PC-3 (cell line): ENCODE measurements around the gene DDX10. TPM values are rescaled to one million over a fixed set of nuclear protein-coding genes. Genes with fewer than 3 reads are reported as not detected.

Source experiments
- ATAC-seq: fragments of 200-7000 bp; cut with Tn5 transposase; 2 replicates; pipeline ENCODE4 v1.9.1; 2020; ENCODE audit warnings: mild to moderate bottlenecking, moderate library complexity
- BruUV-seq: library from RNA; stranded (reverse); fragments of 400-500 nt; replicated peaks from 2 replicates; lab custom pipeline; 2021; lab: Mats Ljungman, UMichigan
- CTCF ChIA-PET: fragments of 300-600 bp; sonication (Branson Sonifier 250); formaldehyde crosslinking; loops from one replicate; lab custom pipeline; 2022; ENCODE audit warnings: antibody characterized with exemption; lab: Charles Lee
- POLR2A ChIA-PET: fragments of 300-600 bp; sonication (Branson Sonifier 250); formaldehyde crosslinking; loops from one replicate; lab custom pipeline; 2022; ENCODE audit warnings: antibody characterized with exemption; ENCODE audit not compliant: unreplicated experiment; lab: Charles Lee
- DNase-seq: peaks from one replicate; pipeline ENCODE4 v3.0.0-alpha.2; 2015
- H2AFZ ChIP-seq: fragments of 300-600 bp; sonication (generic); 2 replicates; pipeline ENCODE4 v1.6.0; 2016; ENCODE audit warnings: antibody characterized with exemption, low read length
- H3F3A ChIP-seq: fragments of 300-600 bp; sonication (generic); one replicate; pipeline ENCODE4 v1.6.0; 2017; ENCODE audit warnings: antibody characterized with exemption, low read length, control low read depth, mild to moderate bottlenecking; ENCODE audit not compliant: unreplicated experiment
- H3K27ac ChIP-seq: fragments of 300-600 bp; sonication (generic); 2 replicates; pipeline ENCODE4 v1.5.1; 2016; ENCODE audit warnings: mild to moderate bottlenecking, low read length
- H3K27me3 ChIP-seq: fragments of 300-600 bp; sonication (generic); 2 replicates; pipeline ENCODE4 v1.6.1; 2016; ENCODE audit warnings: low read length, mixed read lengths
- H3K36me3 ChIP-seq: fragments of 300-600 bp; sonication (generic); 2 replicates; pipeline ENCODE4 v1.6.1; 2016; ENCODE audit warnings: low read depth, mixed run types, low read length, mixed read lengths
- H3K4me1 ChIP-seq: fragments of 300-600 bp; sonication (generic); 2 replicates; pipeline ENCODE4 v1.5.1; 2016; ENCODE audit warnings: low read length; ENCODE audit not compliant: insufficient read depth
- H3K4me2 ChIP-seq: fragments of 300-600 bp; sonication (generic); 2 replicates; pipeline ENCODE4 v1.6.0; 2016; ENCODE audit warnings: low read length
- H3K4me3 ChIP-seq: fragments of 300-600 bp; sonication (generic); 2 replicates; pipeline ENCODE4 v1.5.1; 2016; ENCODE audit warnings: mild to moderate bottlenecking, low read length, mixed read lengths
- H3K79me2 ChIP-seq: fragments of 300-600 bp; sonication (generic); 2 replicates; pipeline ENCODE4 v1.6.1; 2017; ENCODE audit warnings: low read length, mixed read lengths
- H3K9ac ChIP-seq: fragments of 300-600 bp; sonication (generic); 2 replicates; pipeline ENCODE4 v1.6.0; 2016; ENCODE audit warnings: mild to moderate bottlenecking, low read length
- H3K9me2 ChIP-seq: fragments of 300-600 bp; sonication (generic); replicated peaks from 2 replicates; pipeline ENCODE4 v1.6.1; 2016; ENCODE audit warnings: mixed run types, low read length, mixed read lengths
- H3K9me3 ChIP-seq: fragments of 300-600 bp; sonication (generic); 2 replicates; pipeline ENCODE4 v1.6.1; 2016; ENCODE audit warnings: low read length, mixed read lengths
- H4K20me1 ChIP-seq: fragments of 300-600 bp; sonication (generic); 2 replicates; pipeline ENCODE4 v1.6.1; 2016; ENCODE audit warnings: low read length, mixed read lengths
- EZH2 ChIP-seq: fragments of 300-600 bp; sonication (generic); IDR thresholded peaks from one replicate; pipeline ENCODE4 v1.6.1; 2017; ENCODE audit warnings: antibody characterized with exemption, mild to moderate bottlenecking, low read length; ENCODE audit not compliant: unreplicated experiment
- EZH2phosphoT487 ChIP-seq: fragments of 300-600 bp; sonication (generic); IDR thresholded peaks from 2 replicates; pipeline ENCODE4 v1.6.1; 2018; ENCODE audit warnings: mild to moderate bottlenecking, antibody characterized with exemption, low read length, borderline replicate concordance
- intact Hi-C: fragments of 100-400 bp; cut with micrococcal nuclease; formaldehyde crosslinking; loops from 2 replicates; pipeline ENCODE4 v1.9.0; 2023
- total RNA-seq: library from RNA; depleted of rRNA; stranded (reverse); fragments of >200 nt; gene quantifications from 2 replicates; pipeline ENCODE4 v1.2.3, GENCODE V29; 2014
- TF ChIP-seq, protein P1 (sequence below): fragments of 300-600 bp; sonication (generic); conservative IDR thresholded peaks from 2 replicates; pipeline ENCODE4 v1.5.1; 2017; ENCODE audit warnings: antibody characterized with exemption, low read depth, mild to moderate bottlenecking, low read length

The DDX10 gene
- total RNA-seq, 1 experiment from 2014 or later = 55.2 TPM

DNA sequence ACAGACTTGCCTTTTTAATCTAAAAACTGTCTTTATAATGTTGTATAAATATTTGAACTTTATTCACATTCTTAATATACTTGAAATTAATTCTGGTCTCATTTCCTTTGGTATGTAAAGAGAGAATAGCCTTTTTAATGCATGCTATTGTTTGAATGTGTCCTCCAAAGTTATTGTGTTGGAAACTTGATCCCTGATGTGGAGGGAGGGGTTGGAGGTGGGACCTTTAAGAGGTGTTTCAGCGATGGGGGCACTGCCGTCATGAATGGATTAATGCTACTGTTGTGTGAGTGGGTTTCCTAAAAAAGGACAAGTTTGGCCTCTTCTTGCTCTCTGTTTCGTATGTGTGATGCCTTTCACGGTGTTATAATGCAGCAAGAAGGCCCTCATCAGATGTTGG, 131.7 kb downstream of the DDX10 start:
- no peaks in the 10 kb centered on the region for H3K36me3 ChIP-seq
- H3K79me2 ChIP-seq = peaks cover 20% of the 10 kb centered on the region
- POLR2A ChIA-PET = no interaction called here
- 0 out of 2 replicates have a peak, but pooled peaks cover 6% of the 10 kb centered on the region for H4K20me1 ChIP-seq
- no TSS peak for BruUV-seq
- H3K9me3 ChIP-seq = no peaks in the 10 kb centered on the region
- H3K4me1 ChIP-seq = no peaks in the 10 kb centered on the region
- H3F3A ChIP-seq = no peaks in the 10 kb centered on the region
- intact Hi-C loops = no loop called here
- H2AFZ ChIP-seq = no peak overlapping the region
- CTCF ChIA-PET = no interaction called here
- H3K9me2 ChIP-seq = no peaks in the 10 kb centered on the region
- no peak overlapping the region for H3K4me3 ChIP-seq
- no peak for DNase-seq
- no peak overlapping the region for H3K27ac ChIP-seq
- H3K27me3 ChIP-seq = no peaks in the 10 kb centered on the region
- ATAC-seq = no peak
- no peak for TF ChIP-seq EZH2
- no peak for TF ChIP-seq EZH2phosphoT487
- TF ChIP-seq, protein P1, sequence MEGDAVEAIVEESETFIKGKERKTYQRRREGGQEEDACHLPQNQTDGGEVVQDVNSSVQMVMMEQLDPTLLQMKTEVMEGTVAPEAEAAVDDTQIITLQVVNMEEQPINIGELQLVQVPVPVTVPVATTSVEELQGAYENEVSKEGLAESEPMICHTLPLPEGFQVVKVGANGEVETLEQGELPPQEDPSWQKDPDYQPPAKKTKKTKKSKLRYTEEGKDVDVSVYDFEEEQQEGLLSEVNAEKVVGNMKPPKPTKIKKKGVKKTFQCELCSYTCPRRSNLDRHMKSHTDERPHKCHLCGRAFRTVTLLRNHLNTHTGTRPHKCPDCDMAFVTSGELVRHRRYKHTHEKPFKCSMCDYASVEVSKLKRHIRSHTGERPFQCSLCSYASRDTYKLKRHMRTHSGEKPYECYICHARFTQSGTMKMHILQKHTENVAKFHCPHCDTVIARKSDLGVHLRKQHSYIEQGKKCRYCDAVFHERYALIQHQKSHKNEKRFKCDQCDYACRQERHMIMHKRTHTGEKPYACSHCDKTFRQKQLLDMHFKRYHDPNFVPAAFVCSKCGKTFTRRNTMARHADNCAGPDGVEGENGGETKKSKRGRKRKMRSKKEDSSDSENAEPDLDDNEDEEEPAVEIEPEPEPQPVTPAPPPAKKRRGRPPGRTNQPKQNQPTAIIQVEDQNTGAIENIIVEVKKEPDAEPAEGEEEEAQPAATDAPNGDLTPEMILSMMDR = no peak
- H3K9ac ChIP-seq = no peak overlapping the region
- no peak overlapping the region for H3K4me2 ChIP-seq

DNA sequence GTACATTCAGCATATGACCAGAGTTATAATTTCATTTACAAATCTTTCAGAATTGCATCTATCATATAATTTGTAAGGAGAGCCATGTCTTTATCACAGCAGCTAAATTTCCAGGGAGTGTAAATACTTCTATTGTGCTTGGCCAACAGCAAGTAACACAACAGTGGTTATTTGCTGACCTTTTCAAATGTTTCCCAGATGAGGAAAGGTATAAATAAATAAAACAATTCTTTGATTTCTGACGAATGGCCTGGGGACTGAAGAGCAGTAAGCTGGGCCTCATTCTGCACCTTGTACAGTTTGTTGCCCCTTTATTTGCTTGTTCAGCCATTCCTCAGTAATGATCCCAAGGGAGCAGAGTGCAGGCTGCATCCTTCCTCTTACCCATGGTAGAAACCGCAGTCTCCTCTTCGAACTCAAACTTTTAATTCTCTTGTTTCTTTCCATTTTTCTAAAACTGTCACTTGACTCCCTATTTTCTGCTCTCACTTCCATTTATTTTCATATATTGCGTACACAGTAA, 132.8 kb downstream of the DDX10 start:
- no peaks in the 10 kb centered on the region for H3K27me3 ChIP-seq
- DNase-seq (no peak), ATAC-seq (no peak)
- no peak overlapping the region for H3K4me3 ChIP-seq
- no peaks in the 10 kb centered on the region for H3F3A ChIP-seq
- no peak overlapping the region for H2AFZ ChIP-seq
- H4K20me1 ChIP-seq = 0 out of 2 replicates have a peak, but pooled peaks cover 6% of the 10 kb centered on the region
- no peaks in the 10 kb centered on the region for H3K4me1 ChIP-seq
- TF ChIP-seq EZH2phosphoT487 (no peak), EZH2 (no peak)
- TF ChIP-seq, protein P1 = no peak
- no peaks in the 10 kb centered on the region for H3K36me3 ChIP-seq
- POLR2A ChIA-PET = no interaction called here
- H3K4me2 ChIP-seq = no peak overlapping the region
- H3K79me2 ChIP-seq = peaks cover 20% of the 10 kb centered on the region
- no peaks in the 10 kb centered on the region for H3K9me3 ChIP-seq
- no peak overlapping the region for H3K27ac ChIP-seq
- no peaks in the 10 kb centered on the region for H3K9me2 ChIP-seq
- H3K9ac ChIP-seq = no peak overlapping the region
- intact Hi-C loops = no loop called here
- BruUV-seq = no TSS peak
- CTCF ChIA-PET = no interaction called here

DNA sequence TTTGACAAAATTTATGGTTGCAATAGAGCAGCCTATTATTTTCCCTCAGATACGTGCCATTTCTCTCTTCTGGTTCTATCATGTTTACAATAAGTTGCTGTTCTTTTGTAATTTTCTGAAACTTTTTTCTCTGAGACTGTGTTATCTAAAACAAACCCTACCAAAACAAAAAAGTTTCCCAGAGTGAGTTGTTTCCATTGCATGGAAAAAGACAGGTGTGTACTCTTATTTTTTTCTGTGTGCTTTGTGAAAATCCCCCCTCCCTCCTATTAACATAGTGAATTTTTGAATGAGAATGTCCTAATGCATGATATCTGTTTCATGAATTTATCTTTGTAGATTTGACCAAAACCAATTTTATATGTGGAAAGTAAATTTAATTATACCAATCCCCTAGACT, 137.6 kb downstream of the DDX10 start:
- H4K20me1 ChIP-seq = no peaks in the 10 kb centered on the region
- TF ChIP-seq EZH2 (no peak), EZH2phosphoT487 (no peak)
- TF ChIP-seq, protein P1 = no peak
- no peaks in the 10 kb centered on the region for H3K9me2 ChIP-seq
- no peak overlapping the region for H2AFZ ChIP-seq
- H3K9ac ChIP-seq = no peak overlapping the region
- no TSS peak for BruUV-seq
- no peaks in the 10 kb centered on the region for H3K36me3 ChIP-seq
- DNase-seq (no peak), ATAC-seq (no peak)
- H3K27me3 ChIP-seq = no peaks in the 10 kb centered on the region
- H3K79me2 ChIP-seq = peaks cover 24% of the 10 kb centered on the region
- ChIA-PET POLR2A (no interaction called here), CTCF (interaction anchor here (0.6 kb wide), 1 partner anchor 889 kb away, joined by 3 read pairs; no protein-coding TSS in a partner anchor)
- no peak overlapping the region for H3K4me3 ChIP-seq
- H3K4me1 ChIP-seq = no peaks in the 10 kb centered on the region
- H3K9me3 ChIP-seq = no peaks in the 10 kb centered on the region
- H3K4me2 ChIP-seq = no peak overlapping the region
- H3F3A ChIP-seq = no peaks in the 10 kb centered on the region
- no peak overlapping the region for H3K27ac ChIP-seq
- intact Hi-C loops = no loop called here
